ENCODE measurements around the gene IFT22.
"Not testable (repeated sequence)": the region's sequence is repeated elsewhere in the genome, so short reads cannot be mapped to it uniquely, and the experiment has no call there.

The IFT22 gene

GRCh38 chr7:101321491-101322401, at the start of gene IFT22:
TSS of gene IFT22 (minus strand) at chr7:101321812. CDS start at chr7:101321709, 103 bp downstream.
- DNase-seq (ENCODE audit: low read depth) = peak; percentile 87

- DNase-seq (ENCODE audit: low read depth) = no peak
Observed at GRCh38 chr7:101370836-101371235, 49.2 kb upstream of the IFT22 start.

- DNase-seq (ENCODE audit: low read depth) = no peak
Observed at GRCh38 chr7:101368422-101369165, 47.0 kb upstream of the IFT22 start.

- no peak for DNase-seq (ENCODE audit: low read depth)
Observed at GRCh38 chr7:101367676-101368075, 46.1 kb upstream of the IFT22 start.

- DNase-seq (ENCODE audit: low read depth) = no peak
Observed at GRCh38 chr7:101365956-101366355, 44.3 kb upstream of the IFT22 start.

GRCh38 chr7:101363734-101364374, 42.2 kb upstream of the IFT22 start:
- peak; percentile 23 for DNase-seq (ENCODE audit: low read depth)

GRCh38 chr7:101363196-101363733, 41.7 kb upstream of the IFT22 start:
- no peak for DNase-seq (ENCODE audit: low read depth)

DNA sequence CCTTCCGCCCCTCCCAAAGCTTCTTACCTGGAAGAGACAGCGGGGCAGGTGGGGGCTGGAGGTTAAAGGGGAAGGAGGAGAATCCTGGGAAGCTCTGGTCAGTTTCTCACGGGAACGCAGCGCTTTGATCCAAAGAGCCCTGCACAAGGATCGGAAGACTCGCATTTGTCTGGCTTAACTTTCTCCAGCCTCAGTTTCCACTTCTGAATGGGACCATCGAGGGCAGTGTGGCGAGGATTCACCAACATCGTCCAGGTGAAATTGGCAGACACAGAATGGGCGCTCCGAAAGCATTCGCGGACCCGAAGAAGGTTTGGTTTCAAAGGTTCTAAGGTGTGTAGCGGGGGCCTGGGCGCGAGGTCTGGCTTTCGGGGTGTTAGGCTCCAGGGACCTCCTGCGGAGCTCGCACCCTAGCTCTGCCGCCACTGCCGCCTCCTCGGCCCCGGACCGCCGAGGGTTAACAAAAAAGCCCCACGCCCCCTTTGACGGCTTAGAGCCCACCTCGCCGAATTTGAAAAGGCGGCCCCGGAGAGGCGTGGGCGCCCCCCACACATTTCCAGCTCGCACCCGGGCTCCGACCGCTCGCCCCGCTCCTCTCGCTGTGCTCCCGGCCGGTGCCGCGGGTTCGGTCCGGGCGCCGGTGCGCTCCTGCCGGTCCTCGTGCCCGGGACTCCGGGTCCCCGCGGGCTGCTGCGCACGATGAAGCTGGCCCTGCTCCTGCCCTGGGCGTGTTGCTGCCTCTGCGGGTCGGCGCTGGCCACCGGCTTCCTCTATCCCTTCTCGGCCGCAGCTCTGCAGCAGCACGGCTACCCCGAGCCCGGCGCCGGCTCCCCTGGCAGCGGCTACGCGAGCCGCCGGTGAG, 41.0 kb upstream of the IFT22 start, which contains the start of gene COL26A1:
Gene COL26A1 (plus strand): TSS at position 542 of the 862 bp plus-strand sequence. CDS start 158 bp downstream, at position 700.
- DNase-seq (ENCODE audit: low read depth) = no peak

GRCh38 chr7:101357433-101357832, 35.8 kb upstream of the IFT22 start:
- no peak for DNase-seq (ENCODE audit: low read depth)

DNA sequence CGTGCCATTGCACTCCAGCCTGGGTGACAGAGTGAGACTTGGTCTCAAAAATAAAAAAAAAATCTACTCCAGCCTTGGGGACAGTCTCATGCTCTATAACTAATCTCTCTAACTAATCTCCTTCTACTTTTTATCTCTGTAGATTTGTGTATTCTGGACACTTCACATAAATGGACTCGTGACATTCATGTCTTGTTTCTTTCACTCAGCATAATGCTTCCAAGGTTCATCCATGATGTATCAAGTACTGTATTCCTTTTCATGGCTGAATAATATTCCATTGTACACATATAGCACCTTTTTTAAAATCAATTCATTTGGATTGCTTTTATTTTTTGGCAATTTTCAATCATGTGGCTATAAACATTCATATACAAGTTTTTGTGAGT, 31.3 kb upstream of the IFT22 start:
- DNase-seq (ENCODE audit: low read depth) = no peak

DNA sequence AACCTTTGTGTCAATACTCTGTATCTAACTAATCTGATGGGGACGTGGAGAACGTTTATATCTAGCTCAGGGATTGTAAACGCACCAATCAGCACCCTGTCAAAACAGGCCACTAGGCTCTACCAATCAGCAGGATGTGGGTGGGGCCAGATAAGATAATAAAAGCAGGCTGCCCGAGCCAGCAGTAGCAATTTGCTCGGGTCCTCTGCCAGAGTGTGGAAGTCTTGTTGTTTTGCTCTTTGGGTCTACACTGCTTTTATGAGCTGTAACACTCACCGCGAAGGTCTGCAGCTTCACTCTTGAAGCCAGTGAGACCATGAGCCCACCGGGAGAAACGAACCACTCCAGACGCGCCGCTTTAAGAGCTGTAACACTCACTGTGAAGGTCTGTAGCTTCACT, 27.7 kb upstream of the IFT22 start:
- not testable (repeated sequence) for DNase-seq (ENCODE audit: low read depth)

DNA sequence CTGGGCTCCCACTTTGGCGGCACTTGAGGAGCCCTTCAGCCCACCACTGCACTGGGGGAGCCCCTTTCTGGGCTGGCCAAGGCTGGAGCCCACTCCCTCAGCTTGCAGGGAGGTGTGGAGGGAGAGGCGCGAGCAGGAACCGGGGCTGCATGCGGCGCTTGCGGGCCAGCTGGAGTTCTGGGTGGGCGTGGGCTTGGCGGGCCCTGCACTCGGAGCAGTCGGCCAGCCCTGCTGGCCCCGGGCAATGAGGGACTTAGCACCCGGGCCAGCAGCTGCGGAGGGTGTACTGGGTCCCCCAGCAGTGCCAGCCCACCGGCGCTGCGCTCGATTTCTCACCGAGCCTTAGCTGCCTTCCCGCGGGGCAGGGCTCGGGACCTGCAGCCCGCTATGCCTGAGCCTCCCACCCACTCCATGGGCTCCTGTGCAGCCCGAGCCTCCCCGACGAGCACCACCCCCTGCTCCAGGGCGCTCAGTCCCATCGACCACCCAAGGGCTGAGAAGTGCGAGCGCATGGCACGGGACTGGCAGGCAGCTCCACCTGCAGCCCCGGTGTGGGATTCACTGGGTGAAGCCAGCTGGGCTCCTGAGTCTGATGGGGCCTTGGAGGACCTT, 26.9 kb upstream of the IFT22 start:
- DNase-seq (ENCODE audit: low read depth) = not testable (repeated sequence)

GRCh38 chr7:101347477-101347876, 25.9 kb upstream of the IFT22 start:
- no peak for DNase-seq (ENCODE audit: low read depth)

- no peak for DNase-seq (ENCODE audit: low read depth)
Observed at GRCh38 chr7:101342892-101343291, 21.3 kb upstream of the IFT22 start.

- no peak for DNase-seq (ENCODE audit: low read depth)
Observed at GRCh38 chr7:101340379-101340778, 18.8 kb upstream of the IFT22 start.

GRCh38 chr7:101333912-101334311, 12.3 kb upstream of the IFT22 start:
- DNase-seq (ENCODE audit: low read depth) = no peak

GRCh38 chr7:101332026-101332425, 10.4 kb upstream of the IFT22 start:
- DNase-seq (ENCODE audit: low read depth) = no peak

DNA sequence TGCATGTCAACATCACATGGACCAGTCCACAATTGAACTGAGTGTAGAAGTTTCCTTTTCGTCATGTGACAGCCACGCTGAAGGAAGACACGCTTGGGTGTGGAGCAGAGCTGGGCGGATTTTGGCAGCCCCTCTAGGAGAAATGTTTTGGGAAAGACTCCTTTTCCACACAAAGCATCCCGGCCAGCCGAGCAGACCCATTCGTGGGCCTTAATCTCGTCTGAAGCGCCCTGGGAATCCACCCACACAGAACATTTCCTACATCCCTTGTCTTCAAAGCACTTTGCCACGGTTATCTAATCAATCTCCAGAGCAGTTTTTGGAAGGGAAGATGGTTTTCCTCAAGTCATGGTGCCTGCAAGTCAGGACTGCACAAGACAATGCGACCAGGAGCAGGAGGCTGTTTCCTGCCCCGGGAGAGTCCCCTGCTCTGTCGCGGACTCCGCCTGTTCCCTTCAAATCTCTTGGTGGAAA, 8.4 kb upstream of the IFT22 start:
- no peak for DNase-seq (ENCODE audit: low read depth)

DNA sequence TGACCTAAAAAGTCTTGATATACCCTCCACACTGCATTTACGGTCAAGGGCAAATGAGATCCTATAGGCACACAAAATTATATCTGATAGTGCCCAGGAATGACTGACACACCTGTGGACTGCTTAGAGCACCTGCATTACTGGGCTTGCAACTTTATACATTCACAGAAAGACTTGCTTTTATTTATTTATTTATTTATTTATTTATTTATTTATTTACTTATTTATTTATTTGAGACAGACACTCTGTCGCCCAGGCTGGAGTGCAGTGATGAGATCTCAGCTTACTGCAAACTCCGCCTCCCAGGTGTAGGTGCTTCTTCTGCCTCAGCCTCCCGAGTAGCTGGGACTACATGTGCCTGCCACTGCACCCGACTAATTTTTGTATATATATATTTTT, 6.5 kb upstream of the IFT22 start:
- no peak for DNase-seq (ENCODE audit: low read depth)

GRCh38 chr7:101319401-101319800, 2.2 kb downstream of the IFT22 start:
- DNase-seq (ENCODE audit: low read depth) = no peak

DNA sequence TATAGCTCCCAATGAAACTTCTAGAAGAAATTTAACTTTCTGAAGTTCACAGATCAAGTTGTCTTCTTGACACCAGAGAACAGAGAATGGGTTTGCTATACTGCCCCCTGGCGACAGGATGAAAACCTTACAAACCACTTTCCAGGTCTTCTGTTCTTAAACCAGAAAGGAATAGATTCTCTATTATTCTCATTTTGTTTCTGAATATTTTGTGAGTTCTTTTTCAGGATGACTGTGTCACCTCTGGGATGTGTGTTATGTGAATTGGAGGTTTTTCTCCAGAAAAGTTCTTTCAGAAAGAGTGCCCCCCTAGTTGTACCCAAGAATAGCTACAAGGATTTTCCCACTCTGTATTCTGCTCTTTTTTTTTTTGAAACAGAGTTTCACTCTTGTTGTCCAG, 6.3 kb downstream of the IFT22 start:
- DNase-seq (ENCODE audit: low read depth) = no peak

Data from stromal cell of bone marrow (primary cell).